Stimulated activated CD4-positive, alpha-beta T cell treated with anti-CD3 and anti-CD28 coated beads, Interleukin-15, amount 100 ng/mL, for 1 hour (primary cell): ENCODE results near the gene ELMOD1.

Experiments used
- DNase-seq, 2 donors: peaks; one replicate each; pipeline ENCODE4 v3.0.0-alpha.2; 2020; ENCODE audit warnings: low read depth in 1 of 2, low spot score in 1 of 2

Gene ELMOD1

GRCh38 chr11:107683807-107684206, 92.9 kb downstream of the ELMOD1 start:
- DNase-seq, result no peak

- no peak for DNase-seq
These were observed 97.5 kb downstream of the ELMOD1 start for GRCh38 chr11:107688322-107688918.

- peak in 1 of 2 donors; percentile 17 for DNase-seq
These were observed 98.6 kb downstream of the ELMOD1 start for GRCh38 chr11:107689317-107690202.

GRCh38 chr11:107691000-107691750, 100.2 kb downstream of the ELMOD1 start:
- DNase-seq, result no peak

GRCh38 chr11:107695446-107695845, 104.5 kb downstream of the ELMOD1 start:
- DNase-seq, result no peak

- DNase-seq, result no peak
These were observed 105.2 kb downstream of the ELMOD1 start for GRCh38 chr11:107696140-107696539.

- no peak for DNase-seq
These were observed 106.3 kb downstream of the ELMOD1 start for GRCh38 chr11:107697291-107697690.

- no peak for DNase-seq
These were observed 108.7 kb downstream of the ELMOD1 start for GRCh38 chr11:107699371-107700285.

- DNase-seq, result no peak
These were observed 111.2 kb downstream of the ELMOD1 start for GRCh38 chr11:107702109-107702660.

- DNase-seq, result no peak
These were observed 111.8 kb downstream of the ELMOD1 start for GRCh38 chr11:107702723-107703122.

GRCh38 chr11:107704451-107704850, 113.5 kb downstream of the ELMOD1 start:
- DNase-seq, result no peak

GRCh38 chr11:107705027-107705426, 114.1 kb downstream of the ELMOD1 start:
- no peak for DNase-seq

GRCh38 chr11:107706531-107706930, 115.6 kb downstream of the ELMOD1 start:
- no peak for DNase-seq

- DNase-seq, result no peak
These were observed 116.3 kb downstream of the ELMOD1 start for GRCh38 chr11:107707215-107707671.

GRCh38 chr11:107707807-107708206, 116.9 kb downstream of the ELMOD1 start:
- no peak for DNase-seq

- DNase-seq, result no peak
These were observed 117.8 kb downstream of the ELMOD1 start for GRCh38 chr11:107708792-107709191.

- no peak for DNase-seq
These were observed 119.4 kb downstream of the ELMOD1 start for GRCh38 chr11:107710301-107710700.

GRCh38 chr11:107711861-107712755, 121.2 kb downstream of the ELMOD1 start, which contains the start of gene SLN:
SLN (minus strand) TSS chr11:107712056.
- DNase-seq, result no peak

- no peak for DNase-seq
These were observed 122.1 kb downstream of the ELMOD1 start for GRCh38 chr11:107713009-107713408.
